GM12878 (cell line): Measurements from ENCODE around the gene NKG7. TPM values are rescaled to one million over a fixed set of nuclear protein-coding genes. Genes with fewer than 3 reads are reported as not detected.

Experiments used
- EGR1 ChIP-seq, 2 experiments: IDR thresholded peaks; 1 replicate in 1 of 2; 2 replicates in 1 of 2; pipeline ENCODE4 v1.6.1; 2011 to 2012; ENCODE audit warnings: low read depth in 2 of 2, low read length in 2 of 2, borderline replicate concordance in 1 of 2, mild to moderate bottlenecking in 1 of 2, moderate library complexity in 1 of 2
- FOXK2 ChIP-seq: fragments of 450-650 bp; IDR thresholded peaks from 2 replicates; pipeline ENCODE4 v1.6.1; 2017; ENCODE audit warnings: mild to moderate bottlenecking, moderate library complexity
- KAT2A ChIP-seq: conservative IDR thresholded peaks from 2 replicates; pipeline ENCODE4 v1.6.1; 2011; ENCODE audit warnings: low read depth, low read length; ENCODE audit not compliant: control insufficient read depth
- KDM1A ChIP-seq: fragments of 200-600 bp; sonication (generic); IDR thresholded peaks from 2 replicates; pipeline ENCODE4 v1.6.1; 2016; ENCODE audit warnings: borderline replicate concordance
- MYC ChIP-seq: IDR thresholded peaks from 2 replicates; pipeline ENCODE4 v1.6.1; 2011; ENCODE audit warnings: mild to moderate bottlenecking, low read length, moderate library complexity, inconsistent platforms; ENCODE audit not compliant: insufficient read depth, insufficient replicate concordance, insufficient read length, severe bottlenecking
- POLR2AphosphoS2 ChIP-seq: IDR thresholded peaks from 2 replicates; pipeline ENCODE4 v1.6.1; 2011; ENCODE audit warnings: low read depth, mild to moderate bottlenecking, low read length, improper control_type of control experiment, moderate library complexity
- RBBP5 ChIP-seq: fragments of 200-600 bp; sonication (generic); conservative IDR thresholded peaks from 2 replicates; pipeline ENCODE4 v1.6.1; 2016
- RCOR1 ChIP-seq: conservative IDR thresholded peaks from 2 replicates; pipeline ENCODE4 v1.6.1; 2012; ENCODE audit warnings: low read depth, low read length, improper control_type of control experiment
- RELA ChIP-seq: fragments of 450-650 bp; IDR thresholded peaks from 2 replicates; pipeline ENCODE4 v1.8.0; 2014; ENCODE audit warnings: borderline replicate concordance; ENCODE audit not compliant: partially characterized antibody
- RUNX3 ChIP-seq: IDR thresholded peaks from 2 replicates; pipeline ENCODE4 v1.6.1; 2012; ENCODE audit warnings: low read length, inconsistent platforms
- SIX5 ChIP-seq: IDR thresholded peaks from 2 replicates; pipeline ENCODE4 v1.6.1; 2011; ENCODE audit warnings: mild to moderate bottlenecking, low read depth, low read length, moderate library complexity; ENCODE audit not compliant: severe bottlenecking
- ZBED1 ChIP-seq: IDR thresholded peaks from 2 replicates; pipeline ENCODE4 v1.6.1; 2016; ENCODE audit warnings: borderline replicate concordance
- ZNF207 ChIP-seq: fragments of 450-650 bp; IDR thresholded peaks from 2 replicates; pipeline ENCODE4 v1.6.1; 2014; ENCODE audit warnings: antibody characterized with exemption, mild to moderate bottlenecking, borderline replicate concordance
- ZNF622 ChIP-seq: fragments of 450-650 bp; IDR thresholded peaks from 2 replicates; pipeline ENCODE4 v1.6.1; 2017; ENCODE audit warnings: mild to moderate bottlenecking, inconsistent platforms
- ZZZ3 ChIP-seq: IDR thresholded peaks from 2 replicates; pipeline ENCODE4 v1.6.1; 2011; ENCODE audit warnings: low read depth; ENCODE audit not compliant: control insufficient read depth, insufficient read length
- polyA plus RNA-seq, 11 experiments: library from polyadenylated mRNA; depleted of rRNA in 4 of 11; unstranded in 6 of 11; stranded (reverse) in 5 of 11; fragments of >200 nt; fragmentation: Nextera tagmentation in 4 of 11; fragmentation: Illumina TruSeq in 1 of 11; extraction: Ambion mirVana in 4 of 11; extraction: Trizol in 1 of 11; gene quantifications; 1 replicate in 1 of 11; 2 replicates in 10 of 11; pipeline versions ENCODE4 v1.2.1 to v1.2.3, GENCODE V29; 2011 to 2016; ENCODE audit warnings: inconsistent platforms in 2 of 11, missing spikeins in 2 of 11, low read depth in 1 of 11
- total RNA-seq, 4 experiments: library from RNA; depleted of rRNA in 3 of 4; stranded (reverse); fragments of >200 nt in 3 of 4; fragmentation: Illumina TruSeq in 1 of 4; extraction: Trizol in 1 of 4; gene quantifications; 2 replicates each; pipeline versions ENCODE4 v1.2.1 to v1.2.3, GENCODE V29; 2013 to 2021
- TF ChIP-seq, protein P1 (sequence below): IDR thresholded peaks from 2 replicates; pipeline ENCODE4 v1.6.1; 2012; ENCODE audit warnings: low read depth, low read length, improper control_type of control experiment
- TF ChIP-seq, protein P2 (sequence below): fragments of 450-650 bp; IDR thresholded peaks from 2 replicates; pipeline ENCODE4 v1.6.1; 2017; ENCODE audit warnings: mild to moderate bottlenecking
- TF ChIP-seq, protein P3 (sequence below): IDR thresholded peaks from 2 replicates; pipeline ENCODE4 v1.6.1; 2011; ENCODE audit warnings: borderline replicate concordance, low read depth, mild to moderate bottlenecking, moderate library complexity, low read length; ENCODE audit not compliant: insufficient read depth, poor library complexity, severe bottlenecking
- TF ChIP-seq, protein P4 (sequence below): fragments of 450-650 bp; IDR thresholded peaks from 2 replicates; pipeline ENCODE4 v1.6.1; 2016; ENCODE audit warnings: mild to moderate bottlenecking
- TF ChIP-seq, protein P5 (sequence below): fragments of 450-650 bp; IDR thresholded peaks from 2 replicates; pipeline ENCODE4 v1.6.1; 2016; ENCODE audit warnings: mild to moderate bottlenecking, moderate library complexity, borderline replicate concordance

NKG7 gene
- total and polyA plus RNA-seq, 10 of the 15 experiments (the other 5 are each of a cell fraction or from before 2014, with no cell fraction given), result 10.0 to 48.7 (median 22.3) TPM

DNA sequence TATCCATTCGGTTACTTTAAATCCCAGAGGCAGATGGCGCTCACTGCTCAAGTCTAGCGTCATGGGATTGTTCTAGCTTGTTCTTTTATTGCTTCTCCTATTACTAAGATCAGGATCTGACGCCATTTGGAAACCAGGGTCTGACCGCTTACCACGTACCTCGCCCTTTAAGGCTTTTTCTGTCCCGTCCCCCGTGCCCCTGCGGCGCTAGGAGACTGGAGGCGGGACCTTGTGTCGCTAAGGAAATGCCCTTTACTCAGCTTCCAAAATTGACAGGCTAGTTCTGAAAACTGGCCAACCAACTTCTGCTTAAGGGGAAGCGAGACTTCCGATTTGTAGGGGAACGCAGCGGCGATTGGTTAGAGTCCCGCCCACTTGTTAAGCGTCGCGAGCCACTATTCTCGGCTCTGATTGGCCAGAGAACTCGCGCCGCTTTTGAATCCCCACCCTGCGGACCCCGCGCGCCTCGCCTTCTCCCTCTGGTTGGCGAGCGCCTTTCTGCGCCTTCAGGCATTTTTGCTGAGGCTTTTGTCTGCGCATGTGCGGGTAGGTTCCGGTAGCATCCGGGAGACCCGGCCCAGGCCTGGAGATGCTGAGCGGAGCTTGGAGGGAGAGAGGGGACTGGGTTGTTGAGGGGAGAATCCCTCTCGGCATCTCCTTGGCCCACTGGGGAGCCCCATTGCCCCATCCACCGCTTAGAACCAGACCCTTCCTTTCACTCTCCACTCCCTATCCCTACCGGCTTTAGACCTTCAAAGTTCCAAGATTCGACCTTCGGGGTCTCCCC lies 21.8 kb upstream of the NKG7 start (continued):
- TF ChIP-seq KAT2A (no peak), RCOR1 (no peak), KDM1A (no peak), POLR2AphosphoS2 (no peak), FOXK2 (no peak), MYC (no peak), ZNF207 (0 out of 2 replicates have a peak, but pooled peaks have one; percentile 13), RBBP5 (no peak), ZZZ3 (no peak), SIX5 (no peak), EGR1 (IDR thresholded peaks at IDR 0.05; ENCODE audit: borderline replicate concordance in 1 of 2, low read depth in 2 of 2, low read length in 2 of 2) (peak in 1 of 2 experiments; percentile 54; a peak in 1 of 3 replicates), ZNF622 (no peak), RUNX3 (peak; percentile 87), RELA (no peak), ZBED1 (no peak)
- TF ChIP-seq, protein P1, sequence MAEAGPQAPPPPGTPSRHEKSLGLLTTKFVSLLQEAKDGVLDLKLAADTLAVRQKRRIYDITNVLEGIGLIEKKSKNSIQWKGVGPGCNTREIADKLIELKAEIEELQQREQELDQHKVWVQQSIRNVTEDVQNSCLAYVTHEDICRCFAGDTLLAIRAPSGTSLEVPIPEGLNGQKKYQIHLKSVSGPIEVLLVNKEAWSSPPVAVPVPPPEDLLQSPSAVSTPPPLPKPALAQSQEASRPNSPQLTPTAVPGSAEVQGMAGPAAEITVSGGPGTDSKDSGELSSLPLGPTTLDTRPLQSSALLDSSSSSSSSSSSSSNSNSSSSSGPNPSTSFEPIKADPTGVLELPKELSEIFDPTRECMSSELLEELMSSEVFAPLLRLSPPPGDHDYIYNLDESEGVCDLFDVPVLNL, result peak; percentile 97
- TF ChIP-seq, protein P2, sequence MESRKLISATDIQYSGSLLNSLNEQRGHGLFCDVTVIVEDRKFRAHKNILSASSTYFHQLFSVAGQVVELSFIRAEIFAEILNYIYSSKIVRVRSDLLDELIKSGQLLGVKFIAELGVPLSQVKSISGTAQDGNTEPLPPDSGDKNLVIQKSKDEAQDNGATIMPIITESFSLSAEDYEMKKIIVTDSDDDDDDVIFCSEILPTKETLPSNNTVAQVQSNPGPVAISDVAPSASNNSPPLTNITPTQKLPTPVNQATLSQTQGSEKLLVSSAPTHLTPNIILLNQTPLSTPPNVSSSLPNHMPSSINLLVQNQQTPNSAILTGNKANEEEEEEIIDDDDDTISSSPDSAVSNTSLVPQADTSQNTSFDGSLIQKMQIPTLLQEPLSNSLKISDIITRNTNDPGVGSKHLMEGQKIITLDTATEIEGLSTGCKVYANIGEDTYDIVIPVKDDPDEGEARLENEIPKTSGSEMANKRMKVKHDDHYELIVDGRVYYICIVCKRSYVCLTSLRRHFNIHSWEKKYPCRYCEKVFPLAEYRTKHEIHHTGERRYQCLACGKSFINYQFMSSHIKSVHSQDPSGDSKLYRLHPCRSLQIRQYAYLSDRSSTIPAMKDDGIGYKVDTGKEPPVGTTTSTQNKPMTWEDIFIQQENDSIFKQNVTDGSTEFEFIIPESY, result no peak
- TF ChIP-seq, protein P3, sequence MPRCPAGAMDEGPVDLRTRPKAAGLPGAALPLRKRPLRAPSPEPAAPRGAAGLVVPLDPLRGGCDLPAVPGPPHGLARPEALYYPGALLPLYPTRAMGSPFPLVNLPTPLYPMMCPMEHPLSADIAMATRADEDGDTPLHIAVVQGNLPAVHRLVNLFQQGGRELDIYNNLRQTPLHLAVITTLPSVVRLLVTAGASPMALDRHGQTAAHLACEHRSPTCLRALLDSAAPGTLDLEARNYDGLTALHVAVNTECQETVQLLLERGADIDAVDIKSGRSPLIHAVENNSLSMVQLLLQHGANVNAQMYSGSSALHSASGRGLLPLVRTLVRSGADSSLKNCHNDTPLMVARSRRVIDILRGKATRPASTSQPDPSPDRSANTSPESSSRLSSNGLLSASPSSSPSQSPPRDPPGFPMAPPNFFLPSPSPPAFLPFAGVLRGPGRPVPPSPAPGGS, result no peak
- TF ChIP-seq, protein P4, sequence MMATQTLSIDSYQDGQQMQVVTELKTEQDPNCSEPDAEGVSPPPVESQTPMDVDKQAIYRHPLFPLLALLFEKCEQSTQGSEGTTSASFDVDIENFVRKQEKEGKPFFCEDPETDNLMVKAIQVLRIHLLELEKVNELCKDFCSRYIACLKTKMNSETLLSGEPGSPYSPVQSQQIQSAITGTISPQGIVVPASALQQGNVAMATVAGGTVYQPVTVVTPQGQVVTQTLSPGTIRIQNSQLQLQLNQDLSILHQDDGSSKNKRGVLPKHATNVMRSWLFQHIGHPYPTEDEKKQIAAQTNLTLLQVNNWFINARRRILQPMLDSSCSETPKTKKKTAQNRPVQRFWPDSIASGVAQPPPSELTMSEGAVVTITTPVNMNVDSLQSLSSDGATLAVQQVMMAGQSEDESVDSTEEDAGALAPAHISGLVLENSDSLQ, result peak; percentile 99
- TF ChIP-seq, protein P5, sequence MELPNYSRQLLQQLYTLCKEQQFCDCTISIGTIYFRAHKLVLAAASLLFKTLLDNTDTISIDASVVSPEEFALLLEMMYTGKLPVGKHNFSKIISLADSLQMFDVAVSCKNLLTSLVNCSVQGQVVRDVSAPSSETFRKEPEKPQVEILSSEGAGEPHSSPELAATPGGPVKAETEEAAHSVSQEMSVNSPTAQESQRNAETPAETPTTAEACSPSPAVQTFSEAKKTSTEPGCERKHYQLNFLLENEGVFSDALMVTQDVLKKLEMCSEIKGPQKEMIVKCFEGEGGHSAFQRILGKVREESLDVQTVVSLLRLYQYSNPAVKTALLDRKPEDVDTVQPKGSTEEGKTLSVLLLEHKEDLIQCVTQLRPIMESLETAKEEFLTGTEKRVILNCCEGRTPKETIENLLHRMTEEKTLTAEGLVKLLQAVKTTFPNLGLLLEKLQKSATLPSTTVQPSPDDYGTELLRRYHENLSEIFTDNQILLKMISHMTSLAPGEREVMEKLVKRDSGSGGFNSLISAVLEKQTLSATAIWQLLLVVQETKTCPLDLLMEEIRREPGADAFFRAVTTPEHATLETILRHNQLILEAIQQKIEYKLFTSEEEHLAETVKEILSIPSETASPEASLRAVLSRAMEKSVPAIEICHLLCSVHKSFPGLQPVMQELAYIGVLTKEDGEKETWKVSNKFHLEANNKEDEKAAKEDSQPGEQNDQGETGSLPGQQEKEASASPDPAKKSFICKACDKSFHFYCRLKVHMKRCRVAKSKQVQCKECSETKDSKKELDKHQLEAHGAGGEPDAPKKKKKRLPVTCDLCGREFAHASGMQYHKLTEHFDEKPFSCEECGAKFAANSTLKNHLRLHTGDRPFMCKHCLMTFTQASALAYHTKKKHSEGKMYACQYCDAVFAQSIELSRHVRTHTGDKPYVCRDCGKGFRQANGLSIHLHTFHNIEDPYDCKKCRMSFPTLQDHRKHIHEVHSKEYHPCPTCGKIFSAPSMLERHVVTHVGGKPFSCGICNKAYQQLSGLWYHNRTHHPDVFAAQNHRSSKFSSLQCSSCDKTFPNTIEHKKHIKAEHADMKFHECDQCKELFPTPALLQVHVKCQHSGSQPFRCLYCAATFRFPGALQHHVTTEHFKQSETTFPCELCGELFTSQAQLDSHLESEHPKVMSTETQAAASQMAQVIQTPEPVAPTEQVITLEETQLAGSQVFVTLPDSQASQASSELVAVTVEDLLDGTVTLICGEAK, result peak; percentile 88; the same call in 1 of the 2 replicates
